ENCODE results near the gene UBAP1L.
"Not testable (repeated sequence)": the region's sequence is repeated elsewhere in the genome, so short reads cannot be mapped to it uniquely, and the experiment has no call there.

Gene UBAP1L

DNA sequence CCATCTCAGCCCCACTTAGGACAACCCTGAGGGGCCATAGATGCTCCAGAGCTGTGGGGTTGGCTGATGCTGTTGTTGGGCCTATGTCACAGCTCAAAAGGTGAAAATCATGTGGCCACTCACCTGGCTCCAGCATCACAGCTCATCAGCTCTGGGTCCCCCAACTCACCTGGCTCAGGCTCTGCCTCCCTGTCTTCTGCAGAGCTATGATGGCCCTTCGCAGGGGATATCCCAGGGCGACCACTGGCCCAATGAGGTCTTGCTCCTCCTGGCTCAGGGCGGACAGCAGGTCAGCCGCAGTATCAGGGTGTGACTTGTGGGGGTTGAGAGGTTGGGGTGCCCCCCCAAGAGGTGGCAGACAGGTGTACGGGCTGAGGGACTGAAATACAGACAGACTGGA lies 15.7 kb downstream of the UBAP1L start:
- no peak for DNase-seq

DNA sequence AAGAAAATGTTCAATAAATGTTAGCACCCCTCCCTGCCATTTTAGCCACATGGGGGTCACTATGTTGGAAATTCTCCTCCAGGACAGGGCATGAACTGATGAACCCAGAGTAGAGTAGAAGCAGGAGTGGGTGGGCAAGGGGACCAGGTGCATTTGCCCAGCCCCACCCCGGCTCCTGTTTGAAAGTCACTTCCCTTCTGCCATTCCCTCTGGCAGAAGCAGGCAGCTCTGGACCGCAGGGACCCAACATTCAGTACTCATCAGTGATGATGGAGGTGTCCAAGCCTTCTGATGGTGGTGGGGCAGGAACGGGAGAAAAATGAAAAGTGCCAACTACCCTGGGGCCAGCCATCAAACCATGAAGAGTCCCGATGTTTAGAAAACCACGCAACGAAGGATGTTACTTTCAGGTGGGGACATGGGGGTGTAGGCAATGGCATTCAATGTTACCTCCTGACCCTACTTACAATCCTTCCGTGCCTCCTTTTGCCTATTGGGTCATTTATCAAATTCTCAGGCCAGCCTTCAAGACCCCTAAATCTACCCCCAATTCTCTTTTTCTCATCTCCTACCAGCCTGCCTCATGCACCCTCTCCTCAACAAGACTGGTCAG lies 17.2 kb downstream of the UBAP1L start:
- no peak for DNase-seq

DNA sequence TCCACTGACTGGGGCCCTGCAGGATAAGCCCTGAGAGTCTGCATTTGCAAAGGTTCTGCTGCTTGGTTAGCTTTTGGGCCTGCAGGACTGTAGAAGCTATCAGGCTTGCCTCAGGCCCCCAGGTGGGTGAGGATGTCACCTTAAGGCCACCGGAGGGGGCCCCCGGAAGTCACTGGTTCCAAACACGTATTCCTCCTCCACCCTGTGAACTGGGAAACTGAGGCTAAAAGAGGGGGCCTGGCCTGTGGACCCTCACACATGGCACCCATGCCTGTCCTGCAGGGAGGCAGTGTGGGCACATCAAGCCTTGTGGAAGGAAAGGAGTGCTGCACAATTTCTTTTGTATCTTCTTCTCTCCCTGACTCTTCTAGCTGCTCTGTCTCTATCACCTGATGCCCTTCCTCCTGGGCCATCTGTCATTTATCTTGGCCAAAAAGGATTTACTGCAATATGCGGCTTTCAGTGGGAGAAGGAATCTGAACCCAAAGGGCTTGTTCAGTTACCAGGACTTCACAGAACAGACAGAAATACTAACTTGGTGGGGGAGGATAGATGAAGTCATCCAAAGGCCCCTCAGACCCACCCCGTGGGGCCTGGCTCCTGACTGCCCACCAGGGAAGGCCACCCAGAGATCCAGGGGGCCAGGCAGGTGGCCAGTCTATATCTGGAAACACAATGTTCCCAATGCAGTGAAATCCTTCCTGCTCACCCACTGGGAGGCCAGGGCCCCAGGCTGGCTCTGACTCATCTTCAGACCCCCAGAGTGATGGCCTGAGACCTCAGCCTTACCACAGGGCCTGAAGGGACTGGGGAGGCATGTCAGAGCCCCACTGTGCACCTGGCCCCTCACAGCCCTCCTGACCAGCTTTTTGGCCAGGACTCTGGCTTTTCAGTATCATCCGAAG lies 18.3 kb downstream of the UBAP1L start:
- DNase-seq: no peak

- no peak for DNase-seq
Measured at GRCh38 chr15:65095747-65096104, 19.3 kb downstream of the UBAP1L start.

- no peak for DNase-seq
Measured at GRCh38 chr15:65095011-65095746, 19.8 kb downstream of the UBAP1L start.

DNA sequence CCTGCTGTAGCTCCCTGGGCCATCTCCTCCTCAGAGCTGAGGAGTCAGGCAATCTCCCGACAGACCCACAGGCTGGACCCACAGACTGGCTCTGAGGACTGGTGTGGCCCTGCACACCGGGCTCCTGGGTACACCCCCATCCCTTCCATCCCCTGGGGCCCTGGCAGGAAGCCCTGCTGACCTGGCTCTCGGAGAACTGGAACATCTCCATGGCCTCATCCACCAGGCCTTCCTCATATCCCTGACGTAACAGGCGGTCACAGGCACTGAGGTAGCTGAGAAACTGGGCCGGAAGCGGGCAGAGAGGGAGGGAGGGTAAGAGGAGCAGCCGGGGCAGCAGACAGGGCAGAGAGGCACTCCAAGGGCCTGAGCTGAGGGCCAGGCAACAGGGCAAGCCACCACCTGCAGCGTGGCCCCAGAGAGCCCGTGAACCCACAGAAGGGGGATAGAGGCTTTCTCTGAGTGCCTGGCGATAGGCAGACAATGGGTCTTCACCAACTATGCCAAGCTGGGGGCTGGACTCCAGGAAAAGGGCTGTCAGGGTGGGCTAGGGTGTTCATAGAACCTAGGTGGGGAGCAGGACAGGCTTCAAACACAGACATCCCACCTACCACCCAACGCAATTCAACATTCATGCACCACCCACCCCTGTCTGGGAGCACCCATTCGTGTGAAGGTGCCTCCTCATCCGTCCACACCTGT lies 20.6 kb downstream of the UBAP1L start:
- DNase-seq: no peak

DNA sequence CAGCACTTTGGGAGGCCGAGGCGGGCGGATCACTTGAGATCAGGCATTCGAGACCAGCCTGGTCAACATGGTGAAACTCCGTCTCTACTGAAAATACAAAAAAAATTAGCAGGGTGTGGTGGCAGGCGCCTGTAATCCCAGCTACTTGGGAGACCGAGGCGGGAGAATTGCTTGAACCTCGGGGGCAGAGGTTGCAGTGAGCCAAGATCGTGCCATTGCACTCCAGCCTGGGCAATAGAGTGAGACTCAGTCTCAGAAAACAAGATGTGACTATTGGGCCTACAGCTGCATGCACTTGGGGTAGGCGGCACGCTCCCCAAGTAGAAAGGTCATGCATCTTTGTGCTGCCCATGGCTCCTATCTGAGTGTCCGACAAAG lies 21.2 kb downstream of the UBAP1L start:
- not testable (repeated sequence) for DNase-seq

GRCh38 chr15:65092911-65093792 lies 21.8 kb downstream of the UBAP1L start:
- no peak for DNase-seq

DNA sequence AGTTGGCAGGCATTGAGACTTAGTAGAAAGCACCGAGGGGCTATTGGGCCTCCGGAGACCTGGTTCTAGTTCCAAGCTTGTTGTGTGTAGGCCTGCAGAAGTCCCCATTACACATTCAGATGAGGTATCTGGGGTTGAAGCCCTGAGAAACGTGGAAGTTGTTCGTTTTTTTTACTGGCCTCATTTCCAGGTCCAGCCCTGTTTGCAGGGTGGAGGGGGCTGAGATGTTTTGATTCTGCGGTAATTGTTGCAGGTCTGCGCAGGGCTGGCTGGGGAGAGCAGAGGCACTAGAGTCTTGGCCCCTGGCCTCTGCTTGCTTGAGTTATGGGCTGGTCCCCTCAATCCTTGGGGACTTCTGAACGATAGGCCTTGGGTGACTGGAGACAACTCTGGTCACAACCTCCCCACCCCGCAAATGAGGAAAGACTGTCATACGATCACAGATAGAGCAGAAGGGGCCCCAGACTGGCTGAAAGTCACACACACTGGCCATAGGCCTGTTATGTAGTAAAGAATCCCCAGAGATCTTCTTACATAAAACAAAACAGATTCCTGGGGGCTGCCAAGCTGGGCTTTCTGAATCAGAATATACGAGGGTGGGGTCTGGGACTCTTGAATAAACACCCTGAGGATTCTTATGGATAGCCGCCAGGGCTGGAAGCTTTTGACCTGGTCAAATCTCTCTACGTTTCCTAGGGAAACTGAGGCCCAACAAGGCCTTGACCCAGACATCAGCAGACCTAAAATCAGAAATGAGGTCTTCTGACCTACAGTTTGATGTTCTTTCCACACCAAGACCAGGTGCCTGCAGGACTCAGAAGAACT lies 22.8 kb downstream of the UBAP1L start:
- no peak for DNase-seq

GRCh38 chr15:65089206-65089824 lies 25.7 kb downstream of the UBAP1L start:
- no peak for DNase-seq

DNA sequence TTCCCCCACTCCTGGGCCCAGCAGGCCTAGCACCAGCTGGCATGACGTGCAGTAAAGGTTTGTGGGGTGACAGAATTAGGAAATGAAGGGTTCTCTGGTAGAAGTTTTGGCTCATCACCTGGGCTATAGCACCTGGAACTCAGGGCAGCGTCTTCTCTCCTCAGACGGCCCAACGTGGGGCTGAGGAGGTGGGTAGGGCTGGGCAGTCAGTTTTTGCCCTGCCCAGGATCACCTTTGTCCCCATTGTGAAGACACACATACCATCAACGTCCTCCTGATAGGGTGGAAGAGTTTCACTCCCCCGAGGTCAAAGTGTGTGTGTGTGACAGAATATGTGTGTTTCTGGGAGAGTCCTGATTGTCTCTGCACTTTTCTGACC lies 26.4 kb downstream of the UBAP1L start:
- no peak for DNase-seq

DNA sequence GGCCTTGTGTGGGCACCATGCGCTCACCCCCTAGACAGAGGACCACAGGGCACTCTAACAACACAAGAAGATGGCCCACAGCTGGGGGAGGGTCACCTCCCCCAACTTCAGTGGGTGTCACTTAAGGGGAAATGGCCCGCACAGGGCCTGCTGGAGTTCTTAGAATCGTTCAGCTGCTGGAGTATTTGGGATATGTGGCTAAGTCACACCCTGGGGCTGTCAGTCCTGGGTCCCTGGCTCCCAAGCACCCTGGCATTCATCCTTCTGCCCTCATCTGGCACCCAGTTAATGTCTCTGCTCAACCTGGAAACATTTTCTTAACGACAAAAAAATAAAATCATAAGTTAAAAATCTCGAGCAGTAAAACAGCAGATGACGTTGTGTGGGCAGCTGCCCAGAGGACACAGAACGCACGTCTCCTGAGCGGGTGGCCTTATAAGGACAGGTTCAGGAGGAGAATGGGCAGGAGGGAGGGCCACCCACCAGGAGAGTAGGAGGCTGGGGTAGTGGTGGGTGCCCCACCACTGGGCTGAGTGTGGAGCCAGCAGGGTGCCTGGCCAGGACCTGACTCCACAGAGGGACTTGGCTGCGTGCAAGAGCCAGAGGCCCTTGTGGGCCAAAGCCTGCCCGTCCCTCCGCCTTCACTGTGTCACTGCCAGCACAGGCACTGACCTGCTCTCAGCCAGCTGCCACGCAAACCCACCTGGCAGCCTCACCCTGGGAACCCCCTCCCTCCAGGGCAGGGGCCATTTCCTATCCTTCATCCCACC lies 26.9 kb downstream of the UBAP1L start:
- DNase-seq: no peak

DNA sequence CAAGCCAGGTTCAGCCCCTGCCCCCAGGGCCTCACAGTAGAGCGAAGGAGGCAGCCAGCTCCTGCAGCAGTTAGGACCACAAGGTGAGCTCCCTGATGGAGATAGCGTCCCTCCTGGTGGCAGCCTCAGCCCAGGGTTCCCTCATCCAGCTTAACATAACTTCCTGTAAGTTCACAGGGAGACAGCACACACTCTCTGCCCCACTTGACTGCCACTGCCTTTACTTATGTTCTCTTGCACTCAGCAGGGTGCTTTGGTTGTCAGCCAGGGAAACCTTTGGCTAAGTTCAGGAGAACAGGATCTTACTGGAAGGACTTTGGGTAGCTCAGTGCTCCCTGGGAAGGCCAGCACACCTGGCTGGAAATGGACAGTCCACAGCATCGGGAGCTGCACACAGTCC lies 27.6 kb downstream of the UBAP1L start:
- no peak for DNase-seq

GRCh38 chr15:65086680-65087111 lies 28.3 kb downstream of the UBAP1L start:
- no peak for DNase-seq

DNA sequence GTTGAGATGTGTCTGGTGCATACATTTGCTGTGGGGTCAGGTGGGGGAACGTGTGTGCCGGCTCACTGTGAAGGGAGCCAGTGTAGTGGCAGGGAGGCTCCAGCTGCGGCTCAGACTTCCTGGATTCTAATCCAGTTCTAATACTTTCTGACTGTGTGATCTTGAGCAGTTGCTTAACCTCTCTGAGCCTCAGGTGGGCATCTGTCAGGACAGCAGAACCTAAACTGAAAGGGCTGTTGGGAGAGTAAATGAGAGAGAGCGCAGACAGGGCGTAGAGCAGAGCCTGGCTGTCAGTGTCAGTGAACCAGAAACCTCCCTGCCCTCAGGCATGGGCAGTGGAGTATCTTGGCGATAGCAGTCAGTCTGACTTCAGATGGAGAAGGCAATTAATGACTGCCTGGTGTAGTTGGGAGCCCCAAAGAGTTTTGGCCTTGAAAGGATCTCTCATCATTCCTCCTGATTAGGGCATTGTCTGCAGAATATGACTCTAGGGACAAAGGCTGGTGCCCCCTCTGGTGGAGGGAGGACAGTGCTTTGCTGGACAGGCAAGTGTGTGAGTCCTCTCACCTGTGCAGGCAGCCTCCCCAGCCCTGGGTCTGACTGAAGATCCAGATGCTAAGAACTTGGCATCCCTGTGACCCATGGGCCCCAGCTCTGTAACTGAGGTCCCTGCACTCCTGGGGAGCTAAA lies 28.9 kb downstream of the UBAP1L start:
- no peak for DNase-seq

- DNase-seq: no peak
Measured at GRCh38 chr15:65085207-65085753, 29.7 kb downstream of the UBAP1L start.

- DNase-seq: no peak
Measured at GRCh38 chr15:65084500-65085206, 30.3 kb downstream of the UBAP1L start.

GRCh38 chr15:65083262-65083701 lies 31.7 kb downstream of the UBAP1L start:
- DNase-seq: peak; percentile 75

Measured in retina (tissue), 1 donor.